Endothelial cell of umbilical vein (primary cell): Measurements from ENCODE around the gene NELFA. TPM values are rescaled to one million over a fixed set of nuclear protein-coding genes. Genes with fewer than 3 reads are reported as not detected.

ENCODE experiments used
- BruUV-seq: library from RNA; stranded (reverse); fragments of 400-500 nt; replicated peaks from 2 replicates; lab custom pipeline; 2021; lab: Mats Ljungman, UMichigan
- CTCF ChIA-PET: fragments of 300-600, 350-600 bp; sonication (Branson Sonifier 250); formaldehyde crosslinking; loops from one replicate; lab custom pipeline; 2021; ENCODE audit warnings: antibody characterized with exemption, inconsistent platforms; lab: Charles Lee
- POLR2A ChIA-PET: fragments of 300-600, 350-600 bp; sonication (Branson Sonifier 250); formaldehyde crosslinking; loops from one replicate; lab custom pipeline; 2021; ENCODE audit warnings: antibody characterized with exemption, inconsistent platforms; lab: Charles Lee
- DNase-seq: peaks from one replicate; pipeline ENCODE4 v3.0.0-alpha.2; 2011; ENCODE audit warnings: low read depth, low spot score
- FAIRE-seq: peaks from 2 replicates; lab custom pipeline; 2011; peaks lifted over from hg19 to GRCh38; lab: Jason Lieb, UNC
- H2AFZ ChIP-seq: 2 replicates; pipeline ENCODE4 v1.6.0; 2012; ENCODE audit warnings: low read depth, low read length, control low read depth, inconsistent platforms
- H3K27ac ChIP-seq: 2 replicates; pipeline ENCODE4 v1.5.1; 2011; ENCODE audit warnings: low read depth, mild to moderate bottlenecking, control low read depth, low read length, moderate library complexity; ENCODE audit not compliant: insufficient read depth
- H3K27me3 ChIP-seq, 2 experiments: 2 replicates each; pipeline versions ENCODE4 v1.6.0 to v1.6.1; 2011; ENCODE audit warnings: low read length in 2 of 2, mixed read lengths in 1 of 2; ENCODE audit not compliant: control insufficient read depth in 2 of 2, insufficient read depth in 2 of 2
- H3K36me3 ChIP-seq, 2 experiments: 2 replicates in 1 of 2; 3 replicates in 1 of 2; pipeline ENCODE4 v1.5.1; 2011; ENCODE audit warnings: low read length in 2 of 2, mild to moderate bottlenecking in 1 of 2, moderate library complexity in 1 of 2; ENCODE audit not compliant: control insufficient read depth in 2 of 2, insufficient read depth in 2 of 2; ENCODE audit errors: extremely low read depth in 1 of 2
- H3K4me1 ChIP-seq: 3 replicates; pipeline ENCODE4 v1.5.1; 2011; ENCODE audit warnings: mild to moderate bottlenecking, low read length; ENCODE audit not compliant: control insufficient read depth, insufficient read depth; ENCODE audit errors: extremely low read depth
- H3K4me2 ChIP-seq: 2 replicates; pipeline ENCODE4 v1.6.1; 2011; ENCODE audit warnings: low read length, control low read depth, mixed read lengths; ENCODE audit not compliant: insufficient read depth
- H3K4me3 ChIP-seq, 3 experiments: fragments of 200-600 bp in 1 of 3; sonication (generic), shearing (Covaris generic) in 1 of 3; replicated peaks in 1 of 3; 2 replicates each; pipeline ENCODE4 v1.5.1; 2011 to 2016; ENCODE audit warnings: control low read depth in 3 of 3, low read length in 3 of 3, mild to moderate bottlenecking in 2 of 3, inconsistent platforms in 1 of 3, low read depth in 1 of 3, moderate library complexity in 1 of 3; ENCODE audit not compliant: insufficient read depth in 1 of 3
- H3K79me2 ChIP-seq: 2 replicates; pipeline ENCODE4 v1.6.0; 2012; ENCODE audit warnings: low read length, inconsistent platforms; ENCODE audit not compliant: control insufficient read depth, insufficient read depth
- H3K9ac ChIP-seq: replicated peaks from 2 replicates; pipeline ENCODE3; 2011; ENCODE audit warnings: low read length, control low read depth; ENCODE audit not compliant: insufficient read depth; ENCODE audit errors: extremely low read depth
- H3K9me1 ChIP-seq: replicated peaks from 3 replicates; pipeline ENCODE4 v1.6.0; 2011; ENCODE audit warnings: mild to moderate bottlenecking, low read length; ENCODE audit not compliant: control insufficient read depth, insufficient read depth; ENCODE audit errors: extremely low read depth
- H3K9me3 ChIP-seq: replicated peaks from 2 replicates; pipeline ENCODE4 v1.5.1; 2012; ENCODE audit warnings: low read length, inconsistent platforms; ENCODE audit not compliant: control insufficient read depth, insufficient read depth
- H4K20me1 ChIP-seq: replicated peaks from 2 replicates; pipeline ENCODE3; 2011; ENCODE audit warnings: mild to moderate bottlenecking, low read length; ENCODE audit not compliant: control insufficient read depth, insufficient read depth; ENCODE audit errors: extremely low read depth
- CTCF ChIP-seq, 2 donors: IDR thresholded peaks; 1 replicate in 1 of 2; 2 replicates in 1 of 2; pipeline ENCODE4 v1.5.1; 2011; ENCODE audit warnings: low read length in 2 of 2, mild to moderate bottlenecking in 2 of 2, moderate library complexity in 2 of 2, control low read depth in 1 of 2, inconsistent platforms in 1 of 2, low read depth in 1 of 2; ENCODE audit not compliant: insufficient read depth in 1 of 2; ENCODE audit errors: extremely low read depth in 1 of 2
- EZH2 ChIP-seq: IDR thresholded peaks from 2 replicates; pipeline ENCODE4 v1.6.1; 2012; ENCODE audit warnings: borderline replicate concordance, low read depth, mild to moderate bottlenecking, moderate library complexity, low read length, inconsistent platforms; ENCODE audit not compliant: severe bottlenecking
- FOS ChIP-seq: IDR thresholded peaks from 2 replicates; pipeline ENCODE4 v1.6.1; 2011; ENCODE audit warnings: mild to moderate bottlenecking, low read length, moderate library complexity, borderline replicate concordance; ENCODE audit not compliant: insufficient read depth
- GATA2 ChIP-seq: IDR thresholded peaks from 2 replicates; pipeline ENCODE4 v1.7.0; 2011; ENCODE audit warnings: low read depth, mild to moderate bottlenecking, moderate library complexity, mixed read lengths, low read length; ENCODE audit not compliant: insufficient read length, insufficient read depth
- JUN ChIP-seq: IDR thresholded peaks from 2 replicates; pipeline ENCODE4 v1.6.1; 2011; ENCODE audit warnings: borderline replicate concordance, low read depth; ENCODE audit not compliant: insufficient read length, insufficient read depth
- MAX ChIP-seq: IDR thresholded peaks from 2 replicates; pipeline ENCODE4 v1.6.1; 2011; ENCODE audit not compliant: insufficient read depth, insufficient read length
- MYC ChIP-seq: IDR thresholded peaks from one replicate; pipeline ENCODE4 v1.6.1; 2011; ENCODE audit warnings: mild to moderate bottlenecking, low read depth, low read length
- POLR2A ChIP-seq: IDR thresholded peaks from 2 replicates; pipeline ENCODE4 v1.6.1; 2012; ENCODE audit warnings: low read depth, mild to moderate bottlenecking, control low read depth, low read length
- POLR2AphosphoS5 ChIP-seq: IDR thresholded peaks from 2 replicates; pipeline ENCODE4 v1.6.1; 2012; ENCODE audit warnings: low read depth, mild to moderate bottlenecking, control low read depth, low read length, moderate library complexity; ENCODE audit not compliant: insufficient read depth
- dilution Hi-C: fragments of 300-500 bp; cut with MboI; formaldehyde crosslinking; loops from one replicate; pipeline ENCODE4 v1.15.0; 2019; ENCODE audit warnings: low sequenced_read_pairs; ENCODE audit not compliant: extremely low pct_ligation_motif_present
- intact Hi-C: fragments of 100-400 bp; cut with micrococcal nuclease; formaldehyde crosslinking; loops from one replicate; pipeline ENCODE4 v1.10.0; 2022
- polyA plus RNA-seq, 4 experiments: library from polyadenylated mRNA; depleted of rRNA in 3 of 4; stranded (reverse) in 3 of 4; unstranded in 1 of 4; fragments of >200 nt; gene quantifications; 2 replicates each; pipeline versions ENCODE4 v1.2.1 to v1.2.3, GENCODE V29; 2011 to 2012; ENCODE audit warnings: missing spikeins in 1 of 4
- total RNA-seq: library from RNA; stranded (reverse); gene quantifications from 2 replicates; pipeline ENCODE4 v1.2.3, GENCODE V29; 2021

The NELFA gene
- total and polyA plus RNA-seq, 2 donors (not counting 3 experiments of a cell fraction or from before 2014, with no cell fraction given), result 22.8 to 30.3 TPM

DNA sequence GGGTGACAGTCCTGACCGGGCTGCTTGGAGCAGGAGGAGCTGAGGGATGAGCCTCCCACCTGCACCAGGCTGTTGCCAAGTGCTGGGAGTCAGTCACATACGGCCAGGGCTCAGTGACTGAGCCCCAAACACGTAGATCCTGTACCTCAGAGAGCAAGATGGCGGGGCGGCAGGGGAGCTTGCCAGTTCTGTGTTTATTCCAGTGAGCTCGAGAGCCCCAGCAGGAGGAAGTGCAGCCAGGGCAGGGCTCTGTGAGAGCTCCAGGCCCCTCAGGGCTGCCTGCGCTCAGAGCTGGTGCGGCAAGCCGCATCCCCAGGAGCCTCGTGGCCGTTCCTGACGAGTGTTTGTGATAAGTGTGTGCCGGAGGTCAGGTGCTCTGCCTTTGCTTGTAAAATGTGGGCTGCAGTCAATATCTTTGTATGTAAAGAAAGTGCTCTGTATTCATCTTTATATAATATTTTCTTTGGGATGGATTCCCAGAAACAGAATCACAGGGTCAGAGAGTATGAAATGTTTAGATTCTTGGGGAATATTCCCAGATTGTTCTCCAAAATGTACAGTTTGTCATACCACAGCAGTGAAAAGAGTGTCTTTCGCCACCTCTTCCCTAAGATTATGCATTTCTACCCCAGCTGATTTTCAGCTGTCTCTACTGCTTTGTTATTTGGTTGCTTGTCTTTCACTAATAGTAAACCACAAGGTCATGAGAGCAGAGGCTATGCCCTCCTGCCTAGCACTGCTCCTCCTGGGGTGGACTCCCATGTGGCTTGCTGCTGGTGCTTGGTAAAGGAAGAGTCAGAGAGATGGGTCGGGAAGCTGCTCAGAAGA, 50.3 kb downstream of the NELFA start:
- Histone ChIP-seq H3K9ac (no peak overlapping the region), H3K4me2 (no peak overlapping the region), H3K27me3 (no peaks in the 10 kb centered on the region), H3K36me3 (peaks cover 21 to 49% of the 10 kb centered on the region in 2 experiments), H2AFZ (no peak overlapping the region), H3K9me1 (no peaks in the 10 kb centered on the region), H3K4me1 (no peaks in the 10 kb centered on the region), H3K79me2 (no peaks in the 10 kb centered on the region), H3K27ac (no peak overlapping the region), H3K9me3 (no peaks in the 10 kb centered on the region), H3K4me3 (no peak overlapping the region), H4K20me1 (no peaks in the 10 kb centered on the region)
- ChIA-PET CTCF (interaction anchor here (1.0 to 1.4 kb wide), 4 partner anchors 8 to 455 kb away, joined by 3 read pairs; no protein-coding TSS in a partner anchor), POLR2A (interaction anchor here (0.5 to 0.6 kb wide), 2 partner anchors 37 to 220 kb away, joined by 3 to 4 read pairs; no protein-coding TSS in a partner anchor)
- dilution Hi-C loops (no loop called here), intact Hi-C loops (no loop called here)
- TF ChIP-seq FOS (no peak), POLR2AphosphoS5 (no peak), POLR2A (no peak), JUN (no peak), GATA2 (no peak), MYC (no peak), EZH2 (no peak), CTCF (IDR thresholded peaks at IDR 0.05; ENCODE audit: extremely low read depth in 1 of 2, insufficient read depth in 1 of 2, low read depth in 1 of 2, low read length in 2 of 2) (no peak), MAX (no peak)
- DNase-seq (no peak), FAIRE-seq (no peak)
- BruUV-seq, result no TSS peak
